Mucosa of rectum (tissue), 2 donors: ENCODE measurements around the gene DNAJC12.
"Not testable (repeated sequence)": the region's sequence is repeated elsewhere in the genome, so short reads cannot be mapped to it uniquely, and the experiment has no call there.

Experiments used
- H3K27ac ChIP-seq, 2 donors: one replicate each; pipeline ENCODE4 v1.7.0; 2013; ENCODE audit warnings: inconsistent platforms in 2 of 2, low read depth in 2 of 2, low read length in 2 of 2
- H3K27me3 ChIP-seq, 2 donors: one replicate each; pipeline ENCODE4 v1.7.0; 2013; ENCODE audit warnings: low read length in 2 of 2; ENCODE audit not compliant: control insufficient read depth in 2 of 2, insufficient read depth in 2 of 2
- H3K36me3 ChIP-seq, 2 donors: one replicate each; pipeline ENCODE4 v1.7.0; 2013; ENCODE audit warnings: low read length in 2 of 2; ENCODE audit not compliant: control insufficient read depth in 2 of 2, insufficient read depth in 2 of 2
- H3K4me1 ChIP-seq, 2 donors: one replicate each; pipeline ENCODE4 v1.7.0; 2013; ENCODE audit warnings: low read length in 2 of 2, mild to moderate bottlenecking in 1 of 2; ENCODE audit not compliant: control insufficient read depth in 2 of 2, insufficient read depth in 2 of 2
- H3K4me3 ChIP-seq, 2 donors: one replicate each; pipeline ENCODE4 v1.7.0; 2013; ENCODE audit warnings: low read length in 2 of 2
- H3K9ac ChIP-seq, 2 donors: one replicate each; pipeline ENCODE4 v1.7.0; 2013; ENCODE audit warnings: low read length in 2 of 2, low read depth in 1 of 2, mild to moderate bottlenecking in 1 of 2
- H3K9me3 ChIP-seq, 2 donors: one replicate each; pipeline ENCODE4 v1.7.0; 2013; ENCODE audit warnings: low read length in 2 of 2; ENCODE audit not compliant: control insufficient read depth in 2 of 2
- donor health status: healthy.
- donor health status: Normal muscosa, but diverticular disease.

The DNAJC12 gene

GRCh38 chr10:67782530-67782929, 55.5 kb downstream of the DNAJC12 start:
- Histone ChIP-seq H3K27me3 (no peaks in the 10 kb centered on the region), H3K4me1 (peaks cover 3 to 10% of the 10 kb centered on the region in 2 donors), H3K4me3 (no peak overlapping the region), H3K9ac (no peak overlapping the region), H3K36me3 (no peaks in the 10 kb centered on the region), H3K27ac (no peak overlapping the region), H3K9me3 (no peaks in the 10 kb centered on the region)

GRCh38 chr10:67780759-67781538, 57.0 kb downstream of the DNAJC12 start:
- peaks cover 3 to 10% of the 10 kb centered on the region in 2 donors for H3K4me1 ChIP-seq
- H3K27me3 ChIP-seq, result no peaks in the 10 kb centered on the region
- H3K4me3 ChIP-seq, result no peak overlapping the region
- H3K36me3 ChIP-seq, result no peaks in the 10 kb centered on the region
- no peak overlapping the region for H3K27ac ChIP-seq
- no peaks in the 10 kb centered on the region for H3K9me3 ChIP-seq
- H3K9ac ChIP-seq, result no peak overlapping the region

GRCh38 chr10:67780204-67780621, 57.8 kb downstream of the DNAJC12 start:
- not testable (repeated sequence) for H3K9me3 ChIP-seq, H3K36me3 ChIP-seq, H3K4me3 ChIP-seq, H3K4me1 ChIP-seq, H3K27ac ChIP-seq, H3K27me3 ChIP-seq, H3K9ac ChIP-seq

DNA sequence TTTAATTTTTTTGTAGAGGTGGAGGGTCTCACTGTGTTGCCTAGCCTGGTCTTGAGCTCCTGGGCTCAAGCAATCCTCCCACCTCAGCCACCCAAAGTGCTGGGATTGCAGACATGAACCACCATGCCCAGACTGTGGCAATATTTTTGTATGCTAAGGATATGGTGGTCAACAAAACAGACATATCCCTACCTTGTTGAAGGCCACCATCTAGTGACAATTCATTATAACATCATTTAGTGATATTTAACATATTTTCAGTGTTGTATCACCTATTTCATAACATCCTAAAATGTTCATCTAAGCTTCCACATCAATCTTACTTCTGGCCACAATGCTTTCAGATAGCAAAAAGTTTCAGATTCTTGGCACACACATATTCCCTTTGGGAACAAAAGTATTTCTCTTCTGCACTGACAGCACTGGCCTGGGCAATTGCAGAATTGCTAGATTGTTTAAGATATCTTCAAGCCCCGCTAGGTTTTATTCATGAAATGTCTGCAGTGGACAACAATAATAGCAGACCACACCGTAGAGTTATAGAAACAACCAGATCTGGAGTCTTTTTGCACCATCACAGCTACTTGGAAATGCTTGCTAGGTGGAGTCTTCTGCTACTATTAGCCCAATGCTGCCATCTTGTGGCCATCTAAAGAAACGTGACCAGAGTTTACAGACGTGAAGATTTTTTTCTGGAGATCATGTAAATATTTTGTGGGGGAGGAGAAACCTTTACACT, 58.4 kb downstream of the DNAJC12 start:
- Histone ChIP-seq H3K9ac (no peak overlapping the region), H3K4me3 (no peak overlapping the region), H3K27ac (no peak overlapping the region), H3K36me3 (no peaks in the 10 kb centered on the region), H3K4me1 (peaks cover 3 to 10% of the 10 kb centered on the region in 2 donors), H3K27me3 (no peaks in the 10 kb centered on the region), H3K9me3 (no peaks in the 10 kb centered on the region)

GRCh38 chr10:67776371-67776770, 61.6 kb downstream of the DNAJC12 start:
- no peaks in the 10 kb centered on the region for H3K9me3 ChIP-seq
- no peaks in the 10 kb centered on the region for H3K36me3 ChIP-seq
- no peaks in the 10 kb centered on the region for H3K27me3 ChIP-seq

DNA sequence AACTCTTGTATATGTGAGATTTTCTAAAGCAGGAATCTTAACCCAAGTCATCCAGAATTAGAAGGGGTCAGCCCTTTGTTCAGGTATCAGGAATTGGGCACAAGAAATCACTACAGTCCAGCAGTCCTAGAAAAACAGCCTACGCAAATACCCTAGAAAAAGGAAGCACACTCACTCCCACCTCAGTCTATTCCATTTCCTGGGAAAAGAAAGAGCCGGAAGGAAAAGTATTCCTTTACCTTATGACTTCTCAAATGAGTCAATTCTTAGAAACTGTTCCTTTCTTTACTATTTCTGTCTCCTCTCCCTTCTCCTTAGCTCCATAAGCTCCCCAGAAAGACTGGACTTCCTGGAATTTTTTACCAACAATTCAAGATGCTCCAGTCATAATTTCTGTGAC, 62.7 kb downstream of the DNAJC12 start:
- Histone ChIP-seq H3K4me3 (no peak overlapping the region), H3K27me3 (no peaks in the 10 kb centered on the region), H3K9me3 (no peaks in the 10 kb centered on the region), H3K4me1 (peaks cover 0 to 2% of the 10 kb centered on the region in 2 donors), H3K27ac (no peak overlapping the region), H3K9ac (no peak overlapping the region), H3K36me3 (no peaks in the 10 kb centered on the region)

More at GRCh38 chr10:67776371-67776770, 61.6 kb downstream of the DNAJC12 start:
- Histone ChIP-seq H3K4me3 (no peak overlapping the region), H3K9ac (no peak overlapping the region), H3K4me1 (peaks cover 0 to 10% of the 10 kb centered on the region in 2 donors), H3K27ac (no peak overlapping the region)

GRCh38 chr10:67772894-67773511, 65.0 kb downstream of the DNAJC12 start:
- Histone ChIP-seq H3K36me3 (no peaks in the 10 kb centered on the region), H3K9me3 (no peaks in the 10 kb centered on the region), H3K27ac (no peak overlapping the region), H3K4me1 (no peaks in the 10 kb centered on the region), H3K4me3 (no peak overlapping the region), H3K27me3 (no peaks in the 10 kb centered on the region), H3K9ac (no peak overlapping the region)

- Histone ChIP-seq H3K9ac (no peak overlapping the region), H3K27me3 (no peaks in the 10 kb centered on the region), H3K36me3 (no peaks in the 10 kb centered on the region), H3K9me3 (no peaks in the 10 kb centered on the region), H3K4me1 (no peaks in the 10 kb centered on the region), H3K27ac (no peak overlapping the region), H3K4me3 (no peak overlapping the region)
Observed at GRCh38 chr10:67772151-67772550, 65.8 kb downstream of the DNAJC12 start.

DNA sequence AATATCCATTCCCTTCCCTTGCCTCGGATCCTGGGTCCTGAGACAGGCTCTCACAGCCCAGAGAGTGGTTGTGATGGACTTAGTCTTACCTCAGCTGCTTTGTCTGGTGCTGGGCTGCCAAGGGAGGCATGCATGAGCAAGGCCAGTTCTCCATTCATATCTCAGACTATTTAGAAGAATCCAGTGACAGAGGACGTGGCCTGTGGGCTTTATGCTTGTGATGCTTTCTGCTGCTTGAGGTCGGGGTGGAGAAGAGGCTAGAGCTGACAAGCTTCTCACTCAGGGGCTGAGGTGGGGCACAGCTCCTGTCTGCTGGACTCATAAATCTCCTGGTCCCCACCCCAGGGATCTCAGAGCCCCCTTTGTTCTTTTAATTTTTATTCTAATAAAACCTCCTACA, 66.8 kb downstream of the DNAJC12 start:
- Histone ChIP-seq H3K27ac (no peak overlapping the region), H3K9ac (no peak overlapping the region), H3K36me3 (no peaks in the 10 kb centered on the region), H3K4me1 (no peaks in the 10 kb centered on the region), H3K4me3 (no peak overlapping the region), H3K9me3 (no peaks in the 10 kb centered on the region), H3K27me3 (no peaks in the 10 kb centered on the region)

DNA sequence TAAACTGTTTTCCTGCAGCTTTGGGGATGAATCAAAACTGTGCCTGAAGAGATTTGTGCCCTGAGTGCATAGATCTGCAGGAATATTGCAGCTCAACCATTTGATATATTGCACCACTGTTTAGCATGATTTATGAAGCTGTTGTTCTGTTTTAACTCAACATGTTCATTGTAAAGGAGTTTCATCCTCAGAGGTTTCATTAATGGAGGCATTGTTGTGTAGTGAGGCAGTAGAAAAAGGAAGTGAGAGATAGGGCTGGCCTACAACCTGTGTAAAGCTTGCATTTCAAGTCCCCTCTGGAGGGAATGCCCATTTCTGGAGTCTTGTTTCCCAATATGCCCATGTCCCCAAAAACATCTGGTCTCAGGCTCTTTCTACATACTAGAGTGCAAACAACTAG, 67.5 kb downstream of the DNAJC12 start:
- no peak overlapping the region for H3K27ac ChIP-seq

More for the DNA sequence above, 67.5 kb downstream of the DNAJC12 start:
- Histone ChIP-seq H3K27me3 (no peaks in the 10 kb centered on the region), H3K36me3 (no peaks in the 10 kb centered on the region), H3K9me3 (no peaks in the 10 kb centered on the region), H3K9ac (no peak overlapping the region), H3K4me1 (no peaks in the 10 kb centered on the region), H3K4me3 (no peak overlapping the region)
